ENCODE data around the gene TRPV5. TPM values are rescaled to one million over a fixed set of nuclear protein-coding genes. Genes with fewer than 3 reads are reported as not detected.
A peak's percentile ranks its signal among the peaks of the same experiment; 100 is the strongest.

Gene TRPV5
- total RNA-seq, 1 donor from 2014 or later, result 2.9 TPM

DNA sequence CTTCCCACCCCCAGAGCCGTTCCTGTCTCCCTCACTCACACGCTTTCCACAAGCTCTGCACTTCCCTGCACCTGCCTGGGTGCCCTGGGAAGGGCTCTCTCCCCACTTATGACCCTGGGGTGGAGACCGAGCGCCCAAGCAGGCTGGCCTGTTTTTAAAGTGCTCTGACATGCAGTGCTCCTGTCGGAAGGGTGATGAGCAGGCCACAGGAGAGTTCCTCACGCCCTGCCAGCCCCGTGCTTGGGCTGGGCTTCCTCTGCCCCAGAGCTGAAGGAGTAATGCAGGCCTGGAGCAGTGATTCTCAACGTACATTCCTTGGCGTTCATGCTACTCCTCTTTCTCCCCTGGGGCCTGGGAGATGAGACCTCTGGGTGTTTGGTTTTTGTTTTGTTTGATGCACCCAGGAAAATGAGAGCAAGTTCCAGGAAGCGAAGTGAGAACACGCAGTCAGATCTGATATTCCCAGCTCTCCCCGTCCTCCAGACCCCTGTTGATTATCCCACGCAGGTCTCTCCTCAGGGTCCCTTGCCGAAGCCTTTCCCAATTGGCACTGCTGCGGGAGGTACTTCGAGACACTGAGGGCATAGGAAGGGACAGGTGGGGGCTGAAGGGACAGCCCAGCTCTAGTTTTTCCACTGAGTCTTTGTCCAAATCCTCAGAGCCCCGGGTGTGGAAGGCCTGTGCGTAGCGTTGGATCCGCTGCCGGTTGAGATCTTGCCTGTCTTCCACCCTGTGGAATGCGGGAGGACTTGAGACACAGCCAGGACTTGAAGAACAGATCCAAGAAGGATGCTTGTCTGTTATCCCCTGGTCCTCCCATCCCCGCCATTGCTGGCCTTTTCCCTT is 62.1 kb downstream of the TRPV5 start:
- DNase-seq (ENCODE audit: low spot score), result no peak

DNA sequence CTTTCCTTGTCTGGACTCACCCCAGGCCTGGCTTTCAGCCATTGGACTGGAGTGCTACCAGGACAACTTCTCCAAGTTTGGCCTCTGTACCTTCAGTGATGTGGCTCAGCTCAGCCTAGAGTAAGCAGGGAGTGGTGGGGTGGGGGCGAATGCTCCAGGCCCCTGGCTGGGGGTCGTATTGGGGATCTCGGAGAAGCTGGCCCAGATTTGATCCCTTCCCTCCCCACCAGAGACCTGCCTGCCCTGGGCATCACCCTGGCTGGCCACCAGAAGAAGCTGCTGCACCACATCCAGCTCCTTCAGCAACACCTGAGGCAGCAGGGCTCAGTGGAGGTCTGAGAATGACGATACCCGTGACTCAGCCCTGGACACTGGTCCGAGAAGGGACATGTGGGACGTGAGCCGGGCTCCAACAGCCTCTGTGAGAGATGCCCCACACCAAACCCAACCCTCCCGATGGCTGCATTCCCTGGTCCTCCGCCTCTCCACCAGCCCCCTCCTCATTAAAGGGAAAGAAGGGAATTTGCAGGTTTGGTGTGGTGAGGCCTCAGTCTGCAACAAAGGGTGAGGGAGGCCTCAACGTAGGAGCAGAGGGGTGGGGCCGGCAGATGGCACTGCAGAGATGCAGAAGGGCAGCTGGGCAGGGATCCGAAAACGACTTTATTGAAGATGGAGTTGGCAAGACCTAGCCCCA is 62.8 kb downstream of the TRPV5 start:
- no peak for DNase-seq (ENCODE audit: low spot score)

DNA sequence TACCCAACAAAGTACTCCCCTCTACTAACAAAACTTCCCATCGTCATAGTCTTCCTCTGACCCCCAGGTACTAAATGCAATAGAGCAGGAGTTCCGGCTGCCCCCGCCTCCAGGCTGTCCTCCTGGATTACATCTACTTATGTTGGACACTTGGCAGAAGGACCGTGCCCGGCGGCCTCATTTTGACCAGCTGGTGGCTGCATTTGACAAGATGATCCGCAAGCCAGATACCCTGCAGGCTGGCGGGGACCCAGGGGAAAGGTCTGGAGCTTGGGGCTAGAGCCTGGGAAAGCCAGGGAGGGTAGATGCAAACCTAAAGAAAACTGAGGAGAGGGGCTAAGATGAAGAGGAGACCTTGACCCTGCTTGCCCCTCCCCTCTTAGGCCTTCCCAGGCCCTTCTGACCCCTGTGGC is 63.4 kb downstream of the TRPV5 start:
- no peak for DNase-seq (ENCODE audit: low spot score)

DNA sequence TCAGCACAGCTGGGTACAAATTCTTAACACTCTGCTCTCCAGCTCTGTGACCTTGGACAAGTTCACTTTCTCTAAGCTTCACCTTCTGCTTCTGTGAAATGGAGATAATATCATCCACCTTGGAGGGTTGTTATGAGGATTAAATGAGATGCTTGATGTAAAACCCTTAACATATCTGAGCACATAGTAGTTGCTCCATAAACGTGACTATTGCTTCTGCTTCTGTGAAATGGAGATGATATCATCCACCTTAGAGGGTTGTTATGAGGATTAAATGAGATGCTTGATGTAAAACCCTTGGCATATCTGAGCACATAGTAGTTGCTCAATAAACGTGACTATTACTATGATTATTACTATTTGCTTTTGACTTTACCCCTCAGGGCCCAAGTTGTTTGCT is 64.1 kb downstream of the TRPV5 start:
- DNase-seq (ENCODE audit: low spot score), result no peak

DNA sequence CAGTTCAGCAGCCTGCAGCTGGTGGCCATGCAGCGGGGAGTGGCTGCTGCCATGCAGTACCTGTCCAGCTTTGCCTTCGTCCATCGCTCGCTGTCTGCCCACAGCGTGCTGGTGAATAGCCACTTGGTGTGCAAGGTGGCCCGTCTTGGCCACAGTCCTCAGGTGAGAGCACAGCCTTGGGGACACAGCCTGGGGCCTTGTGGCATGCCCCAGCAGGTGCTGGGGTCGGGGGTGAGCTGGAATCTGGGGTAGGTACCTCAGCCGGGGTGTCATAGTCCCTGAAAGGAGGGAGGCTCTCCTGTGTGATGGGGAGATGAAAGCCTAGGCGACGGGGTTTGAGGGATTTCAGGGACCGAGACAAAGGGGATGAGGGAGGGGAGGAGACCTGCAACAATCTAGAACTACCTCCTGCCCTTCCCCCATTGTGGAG is 64.5 kb downstream of the TRPV5 start:
- DNase-seq (ENCODE audit: low spot score), result no peak

DNA sequence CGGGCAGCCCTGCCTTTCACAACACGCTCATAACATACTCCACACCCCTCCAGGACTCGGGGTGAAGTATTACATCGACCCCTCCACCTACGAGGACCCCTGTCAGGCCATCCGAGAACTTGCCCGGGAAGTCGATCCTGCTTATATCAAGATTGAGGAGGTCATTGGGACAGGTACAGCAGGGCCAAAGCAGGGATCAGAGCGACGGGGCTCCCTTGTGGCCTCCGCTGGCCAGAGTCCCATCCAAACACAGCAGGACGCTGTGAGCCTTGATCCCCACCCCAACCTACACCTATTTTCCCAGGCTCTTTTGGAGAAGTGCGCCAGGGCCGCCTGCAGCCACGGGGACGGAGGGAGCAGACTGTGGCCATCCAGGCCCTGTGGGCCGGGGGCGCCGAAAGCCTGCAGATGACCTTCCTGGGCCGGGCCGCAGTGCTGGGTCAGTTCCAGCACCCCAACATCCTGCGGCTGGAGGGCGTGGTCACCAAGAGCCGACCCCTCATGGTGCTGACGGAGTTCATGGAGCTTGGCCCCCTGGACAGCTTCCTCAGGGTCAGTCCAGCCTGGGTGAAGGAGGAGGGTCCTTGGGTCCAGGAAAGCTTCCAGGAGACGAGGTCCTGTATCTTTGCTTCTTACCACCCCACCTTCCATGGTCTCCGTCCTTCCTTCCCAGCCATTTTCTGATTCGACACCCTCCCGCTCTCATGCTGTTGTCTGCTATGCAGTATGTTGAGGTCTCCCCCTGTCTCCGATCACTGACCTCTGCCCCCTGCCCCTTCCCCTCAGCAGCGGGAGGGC is 65.2 kb downstream of the TRPV5 start:
- no peak for DNase-seq (ENCODE audit: low spot score)

DNA sequence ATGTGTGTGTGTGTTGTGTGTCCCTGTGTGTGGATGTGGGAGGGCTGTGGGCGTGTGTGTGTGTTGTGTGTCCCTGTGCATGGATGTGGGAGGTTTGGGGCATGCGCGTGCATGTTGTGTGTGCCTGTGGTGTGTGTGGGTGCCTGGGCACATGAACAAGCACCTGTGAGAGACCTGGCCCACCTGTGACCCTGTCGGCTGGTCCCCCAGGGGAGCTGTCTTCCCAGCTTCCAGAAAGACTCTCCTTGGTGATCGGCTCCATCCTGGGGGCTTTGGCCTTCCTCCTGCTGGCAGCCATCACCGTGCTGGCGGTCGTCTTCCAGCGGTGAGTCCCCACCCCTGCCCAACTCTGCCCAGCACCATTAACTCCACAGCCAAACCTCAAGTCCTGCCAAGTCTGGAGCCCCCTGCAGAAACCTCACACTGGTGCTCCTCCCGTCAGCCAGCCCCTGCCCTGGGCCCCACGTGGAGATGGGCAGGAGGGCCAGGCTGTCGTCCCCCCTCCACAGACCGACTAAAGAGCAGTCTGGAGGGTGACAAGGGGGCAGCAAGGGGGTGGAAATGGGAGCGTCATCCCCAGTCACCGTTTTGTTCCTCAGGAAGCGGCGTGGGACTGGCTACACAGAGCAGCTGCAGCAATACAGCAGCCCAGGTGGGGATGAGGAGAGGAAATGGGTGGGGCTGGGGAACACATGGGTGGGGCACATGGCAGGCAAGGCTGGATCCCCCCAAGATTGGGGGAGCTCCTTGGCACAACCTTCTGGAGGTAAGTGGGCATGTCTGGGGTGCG is 66.0 kb downstream of the TRPV5 start:
- DNase-seq (ENCODE audit: low spot score), result no peak

DNA sequence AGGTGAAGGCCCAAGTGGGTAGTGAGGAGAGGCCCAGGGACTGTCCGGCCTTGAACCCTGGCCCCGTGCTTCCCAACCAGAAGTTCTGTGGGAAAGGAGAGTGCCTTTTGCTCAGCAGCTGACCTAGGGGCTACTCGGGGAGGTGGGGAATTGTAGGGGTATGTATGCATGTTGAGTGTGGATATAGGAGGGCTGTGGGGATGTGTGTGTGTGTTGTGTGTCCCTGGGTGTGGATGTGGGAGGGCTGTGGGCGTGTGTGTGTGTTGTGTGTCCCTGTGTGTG is 66.5 kb downstream of the TRPV5 start:
- DNase-seq (ENCODE audit: low spot score), result no peak

DNA sequence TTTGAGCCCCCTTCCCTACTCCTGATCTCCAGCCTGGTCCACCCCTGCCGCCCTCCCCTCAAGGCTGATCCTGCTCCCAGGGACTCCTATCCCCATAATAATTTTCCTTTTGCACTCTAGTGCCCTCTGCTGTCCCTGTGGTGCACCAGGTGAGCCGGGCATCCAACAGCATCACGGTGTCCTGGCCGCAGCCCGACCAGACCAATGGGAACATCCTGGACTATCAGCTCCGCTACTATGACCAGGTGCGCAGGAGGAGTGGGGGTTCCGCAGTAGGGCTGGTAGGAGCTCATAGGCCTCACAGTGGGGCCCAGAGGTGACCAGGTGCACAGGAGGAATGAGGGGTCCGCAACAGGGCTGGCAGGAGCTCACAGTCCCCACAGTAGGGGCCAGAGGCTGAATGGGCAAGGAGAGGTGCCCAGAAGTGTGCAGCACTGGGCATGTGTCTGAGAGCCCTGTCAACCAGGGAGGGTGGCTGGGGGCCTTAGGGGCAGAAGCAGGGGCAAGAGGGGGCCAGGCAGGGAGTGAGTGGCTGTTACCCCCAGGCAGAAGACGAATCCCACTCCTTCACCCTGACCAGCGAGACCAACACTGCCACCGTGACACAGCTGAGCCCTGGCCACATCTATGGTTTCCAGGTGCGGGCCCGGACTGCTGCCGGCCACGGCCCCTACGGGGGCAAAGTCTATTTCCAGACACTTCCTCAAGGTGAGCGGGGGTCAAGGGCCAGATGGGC is 67.0 kb downstream of the TRPV5 start:
- peak; percentile 11 for DNase-seq (ENCODE audit: low spot score)

DNA sequence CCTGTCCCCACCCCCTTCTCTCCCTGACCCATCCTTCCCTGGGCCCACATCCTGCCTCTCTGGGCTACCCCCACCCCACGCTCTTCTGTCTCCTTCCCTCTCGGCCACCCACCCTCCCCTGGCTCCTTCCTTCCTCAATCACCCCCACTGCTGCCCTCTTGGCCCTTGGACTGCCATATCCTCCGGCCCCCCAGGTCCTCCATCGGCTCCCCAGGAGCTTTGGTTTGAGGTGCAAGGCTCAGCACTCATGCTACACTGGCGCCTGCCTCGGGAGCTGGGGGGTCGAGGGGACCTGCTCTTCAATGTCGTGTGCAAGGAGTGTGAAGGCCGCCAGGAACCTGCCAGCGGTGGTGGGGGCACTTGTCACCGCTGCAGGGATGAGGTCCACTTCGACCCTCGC is 67.8 kb downstream of the TRPV5 start:
- DNase-seq (ENCODE audit: low spot score), result no peak

DNA sequence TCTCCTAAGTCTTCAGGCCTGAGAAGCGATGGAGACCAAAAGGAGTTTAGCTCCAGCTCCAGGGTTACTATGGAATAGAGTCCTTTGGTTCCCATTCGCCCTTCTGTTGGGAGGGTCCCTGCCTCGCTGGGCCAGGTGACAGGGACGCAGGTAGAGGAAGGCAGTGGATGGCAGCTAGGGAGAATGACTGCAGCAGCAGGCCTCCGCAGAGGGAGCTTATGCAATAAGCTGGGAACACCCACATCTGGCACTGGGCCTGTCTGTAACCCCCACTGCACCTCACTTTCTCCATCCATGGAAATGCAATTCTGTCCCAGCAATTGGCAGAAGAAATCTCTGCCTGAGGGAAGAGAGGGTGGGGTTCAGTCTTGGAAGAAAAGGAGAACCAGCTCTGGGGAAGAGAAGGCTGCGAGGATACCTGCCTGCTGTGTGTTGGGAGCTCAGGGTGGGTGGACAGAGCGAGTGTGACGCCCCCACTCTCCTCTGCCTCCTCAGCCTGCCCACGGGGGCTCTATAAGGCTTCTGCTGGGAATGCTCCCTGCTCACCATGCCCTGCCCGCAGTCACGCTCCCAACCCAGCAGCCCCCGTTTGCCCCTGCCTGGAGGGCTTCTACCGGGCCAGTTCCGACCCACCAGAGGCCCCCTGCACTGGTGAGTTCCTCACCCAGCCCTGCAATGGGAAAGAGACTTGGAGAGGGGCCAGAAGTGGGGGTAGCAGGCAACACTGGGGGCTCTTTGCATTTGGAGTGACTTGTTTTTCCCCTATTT is 68.4 kb downstream of the TRPV5 start:
- DNase-seq (ENCODE audit: low spot score), result peak; percentile 5

DNA sequence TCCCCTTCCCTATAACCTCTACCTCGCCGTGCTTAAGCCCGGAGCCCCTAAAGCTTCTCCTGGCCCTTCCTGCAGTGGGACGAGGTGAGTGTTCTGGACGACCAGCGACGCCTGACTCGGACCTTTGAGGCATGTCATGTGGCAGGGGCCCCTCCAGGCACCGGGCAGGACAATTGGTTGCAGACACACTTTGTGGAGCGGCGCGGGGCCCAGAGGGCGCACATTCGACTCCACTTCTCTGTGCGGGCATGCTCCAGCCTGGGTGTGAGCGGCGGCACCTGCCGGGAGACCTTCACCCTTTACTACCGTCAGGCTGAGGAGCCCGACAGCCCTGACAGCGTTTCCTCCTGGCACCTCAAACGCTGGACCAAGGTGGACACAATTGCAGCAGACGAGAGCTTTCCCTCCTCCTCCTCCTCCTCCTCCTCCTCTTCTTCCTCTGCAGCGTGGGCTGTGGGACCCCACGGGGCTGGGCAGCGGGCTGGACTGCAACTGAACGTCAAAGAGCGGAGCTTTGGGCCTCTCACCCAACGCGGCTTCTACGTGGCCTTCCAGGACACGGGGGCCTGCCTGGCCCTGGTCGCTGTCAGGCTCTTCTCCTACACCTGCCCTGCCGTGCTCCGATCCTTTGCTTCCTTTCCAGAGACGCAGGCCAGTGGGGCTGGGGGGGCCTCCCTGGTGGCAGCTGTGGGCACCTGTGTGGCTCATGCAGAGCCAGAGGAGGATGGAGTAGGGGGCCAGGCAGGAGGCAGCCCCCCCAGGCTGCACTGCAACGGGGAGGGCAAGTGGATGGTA is 69.5 kb downstream of the TRPV5 start:
- no peak for DNase-seq (ENCODE audit: low spot score)

DNA sequence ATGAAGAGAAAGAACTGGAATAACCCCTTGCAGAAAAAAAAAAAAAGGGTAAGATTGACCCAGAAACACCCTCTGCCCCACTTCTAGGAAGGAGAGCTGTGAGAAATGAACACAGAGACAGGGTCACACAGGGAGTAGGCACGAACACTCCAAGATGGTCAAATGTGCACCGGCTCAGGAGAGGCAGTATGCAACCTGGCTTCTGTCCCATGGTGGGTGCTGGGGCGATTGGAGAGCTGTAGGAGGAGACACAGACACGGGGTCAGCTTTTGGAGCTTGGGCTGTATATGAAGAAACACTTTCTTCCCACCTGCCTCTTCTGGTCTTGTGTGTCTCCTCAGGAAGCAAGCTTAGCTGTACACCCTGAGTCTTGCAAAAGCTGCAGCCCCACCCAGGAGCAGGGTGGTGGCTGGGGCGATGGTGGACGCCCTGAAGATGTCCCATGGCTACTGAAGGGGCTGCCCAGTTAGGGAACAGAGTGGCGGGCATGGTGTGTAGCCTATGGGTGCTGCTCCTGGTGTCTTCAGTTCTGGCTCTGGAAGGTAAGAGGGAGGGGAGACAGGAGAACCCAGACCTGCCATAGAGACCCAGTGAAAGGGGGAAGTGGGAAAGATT is 70.7 kb downstream of the TRPV5 start:
- no peak for DNase-seq (ENCODE audit: low spot score)

DNA sequence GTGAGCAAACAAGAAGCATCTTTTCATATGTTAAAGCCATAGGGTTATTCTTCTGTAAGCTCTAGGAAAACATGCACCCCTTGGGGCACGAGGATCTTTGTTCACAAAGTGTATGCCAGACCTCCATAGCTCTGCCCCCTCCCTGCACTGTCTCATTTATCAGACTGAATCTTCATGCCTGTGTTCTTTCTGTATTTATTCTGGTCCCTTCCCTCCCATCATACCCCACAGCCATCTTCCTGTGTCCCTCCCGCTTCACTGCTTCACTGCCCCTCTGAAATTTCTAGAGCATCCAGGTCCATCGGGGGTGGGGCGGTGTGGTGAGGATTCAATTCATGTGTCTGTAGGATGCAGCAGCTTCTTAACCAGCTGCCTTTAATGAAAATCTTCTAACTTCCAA is 71.2 kb downstream of the TRPV5 start:
- DNase-seq (ENCODE audit: low spot score), result no peak

DNA sequence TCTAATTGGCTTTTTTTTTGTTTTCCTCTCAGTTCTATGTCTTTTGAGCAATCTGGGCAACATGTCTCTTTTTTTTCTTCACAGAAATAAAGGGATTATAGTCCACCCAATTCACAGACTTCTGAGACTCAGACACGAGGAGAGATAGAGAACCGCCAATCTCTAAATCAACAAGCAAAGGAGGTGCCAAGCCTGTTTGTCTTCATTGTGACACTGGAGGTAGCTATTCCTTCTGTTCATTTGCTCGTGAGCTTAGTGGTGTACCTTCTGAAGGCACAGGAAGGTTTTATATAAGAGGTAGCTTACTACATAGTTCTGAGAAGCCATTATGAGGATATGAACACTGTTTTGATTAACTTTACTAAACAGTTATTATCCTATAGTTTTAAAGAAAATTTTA is 72.6 kb downstream of the TRPV5 start:
- no peak for DNase-seq (ENCODE audit: low spot score)

DNA sequence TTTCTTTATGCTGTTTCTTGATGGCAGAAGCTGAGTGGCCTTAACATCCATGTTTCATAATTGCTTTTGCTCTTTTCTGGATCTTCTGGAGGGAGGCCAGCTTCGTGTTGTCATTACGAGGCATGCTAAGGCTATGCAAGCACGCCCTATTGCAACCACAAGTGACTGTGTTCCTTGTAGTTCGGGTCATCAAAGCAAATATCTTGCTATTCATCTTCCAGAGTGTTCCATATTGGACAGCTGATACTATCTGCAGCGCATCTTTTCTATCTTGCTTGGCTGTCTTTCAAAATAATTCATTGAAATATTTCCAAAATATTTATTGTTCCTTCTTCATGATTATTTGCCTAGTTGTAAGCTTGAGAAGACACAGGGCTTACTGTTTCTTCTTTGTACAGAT is 73.7 kb downstream of the TRPV5 start:
- peak; percentile 66 for DNase-seq (ENCODE audit: low spot score)

DNA sequence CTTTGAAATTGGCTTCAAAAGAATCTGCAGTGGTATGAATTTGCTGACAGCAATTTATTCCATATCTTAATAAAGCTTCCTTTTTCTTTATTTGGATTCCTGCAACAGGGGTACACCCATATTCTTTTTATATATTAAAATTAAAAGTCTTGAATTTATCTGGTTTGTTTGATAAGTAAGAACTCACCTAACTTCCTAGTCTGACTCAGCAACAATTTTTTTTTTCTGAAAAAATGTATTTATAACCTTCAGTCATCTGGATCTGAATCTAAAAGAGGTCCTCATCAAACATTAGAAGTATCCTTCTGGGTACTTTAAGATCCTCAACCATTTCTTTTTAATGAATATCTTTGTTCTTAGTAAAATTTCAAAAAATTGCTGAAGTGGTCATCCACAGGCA is 74.1 kb downstream of the TRPV5 start:
- no peak for DNase-seq (ENCODE audit: low spot score)
